GM18508 (cell line): ENCODE data around the gene NFE2L1.
A peak's percentile ranks its signal among the peaks of the same experiment; 100 is the strongest.

Source experiments
- ATAC-seq: cut with Tn5 transposase; IDR thresholded peaks from one replicate; pipeline ENCODE4 v1.9.1; 2021; ENCODE audit warnings: moderate number of reproducible peaks; ENCODE audit not compliant: insufficient read depth, unreplicated experiment

The NFE2L1 gene

GRCh38 chr17:48102798-48103715 lies 54.9 kb downstream of the NFE2L1 start:
- no peak for ATAC-seq

GRCh38 chr17:48104440-48104839 lies 56.3 kb downstream of the NFE2L1 start:
- no peak for ATAC-seq

- ATAC-seq = no peak
Observed at GRCh38 chr17:48106802-48107136, 58.6 kb downstream of the NFE2L1 start.

GRCh38 chr17:48107137-48108055 lies 59.2 kb downstream of the NFE2L1 start, which contains the start of gene SNX11:
Gene SNX11 (plus strand): TSS chr17:48107766. CDS start chr17:48112044, 4,278 bp downstream.
- ATAC-seq = peak; percentile 46

GRCh38 chr17:48110761-48111160 lies 62.6 kb downstream of the NFE2L1 start:
- no peak for ATAC-seq
